Choroid plexus epithelial cell (primary cell): ENCODE results near the gene SPPL2B.

Experiments used
- DNase-seq: peaks from one replicate; pipeline ENCODE4 v3.0.0-alpha.2; 2010; ENCODE audit warnings: low read depth
- H3K4me3 ChIP-seq: 2 replicates; pipeline ENCODE4 v1.5.1; 2011; ENCODE audit warnings: low read depth, mild to moderate bottlenecking, control low read depth, low read length, moderate library complexity
- CTCF ChIP-seq: conservative IDR thresholded peaks from 2 replicates; pipeline ENCODE4 v1.5.1; 2011; ENCODE audit warnings: low read depth, mild to moderate bottlenecking, control low read depth, inconsistent platforms, low read length, moderate library complexity

The SPPL2B gene

GRCh38 chr19:2398735-2399305, 70.3 kb downstream of the SPPL2B start:
- no peak for DNase-seq
- no peak overlapping the region for H3K4me3 ChIP-seq
- TF ChIP-seq CTCF, result no peak

- no peak for TF ChIP-seq CTCF
- H3K4me3 ChIP-seq, result no peak overlapping the region
- DNase-seq, result no peak
Measured at GRCh38 chr19:2399582-2399981, 71.1 kb downstream of the SPPL2B start.
